Common myeloid progenitor, CD34-positive (primary cell): Measurements from ENCODE around the gene ZFPM1.

Experiments used
- CTCF ChIA-PET: fragments of 350-600 bp; sonication (Branson Sonifier 250); formaldehyde crosslinking; loops from one replicate; lab custom pipeline; 2021; ENCODE audit warnings: antibody characterized with exemption; lab: Charles Lee
- POLR2A ChIA-PET: fragments of 350-600 bp; sonication (Branson Sonifier 250); formaldehyde crosslinking; loops from one replicate; lab custom pipeline; 2021; ENCODE audit warnings: antibody characterized with exemption; lab: Charles Lee
- DNase-seq, 3 donors: peaks; one replicate each; pipeline versions ENCODE4 v3.0.0 to v3.0.0-alpha.2; 2013
- H3K27ac ChIP-seq, 2 experiments: 1 replicate in 1 of 2; 2 replicates in 1 of 2; pipeline ENCODE4 v1.7.0; 2013; ENCODE audit warnings: inconsistent platforms in 2 of 2, low read length in 2 of 2, mild to moderate bottlenecking in 2 of 2, low read depth in 1 of 2, moderate library complexity in 1 of 2; ENCODE audit not compliant: severe bottlenecking in 2 of 2, insufficient read depth in 1 of 2, poor library complexity in 1 of 2
- H3K27me3 ChIP-seq, 5 experiments: replicated peaks in 2 of 5; 1 replicate in 3 of 5; 2 replicates in 2 of 5; pipeline versions ENCODE4 v1.6.1 to v1.7.0; 2013; ENCODE audit warnings: low read length in 4 of 5, mild to moderate bottlenecking in 2 of 5, moderate library complexity in 2 of 5, inconsistent platforms in 1 of 5; ENCODE audit not compliant: insufficient read depth in 5 of 5, control insufficient read depth in 4 of 5
- H3K36me3 ChIP-seq, 4 experiments: 1 replicate in 2 of 4; 2 replicates in 2 of 4; pipeline versions ENCODE4 v1.6.1 to v1.7.0; 2013; ENCODE audit warnings: low read length in 3 of 4, control low read depth in 1 of 4, mild to moderate bottlenecking in 1 of 4; ENCODE audit not compliant: control insufficient read depth in 4 of 4, insufficient read depth in 4 of 4
- H3K4me1 ChIP-seq, 4 experiments: 1 replicate in 3 of 4; 2 replicates in 1 of 4; pipeline versions ENCODE4 v1.6.1 to v1.7.1; 2013; ENCODE audit warnings: low read length in 3 of 4, mild to moderate bottlenecking in 3 of 4, control low read depth in 1 of 4, inconsistent platforms in 1 of 4, moderate library complexity in 1 of 4; ENCODE audit not compliant: control insufficient read depth in 4 of 4, insufficient read depth in 4 of 4; ENCODE audit errors: control extremely low read depth in 1 of 4
- H3K4me3 ChIP-seq, 7 experiments: 1 replicate in 4 of 7; 2 replicates in 3 of 7; pipeline versions ENCODE4 v1.5.1 to v1.7.0; 2013; ENCODE audit warnings: mild to moderate bottlenecking in 7 of 7, low read length in 6 of 7, moderate library complexity in 6 of 7, inconsistent platforms in 2 of 7, low read depth in 2 of 7, control low read depth in 1 of 7; ENCODE audit not compliant: insufficient read depth in 4 of 7, control insufficient read depth in 1 of 7; ENCODE audit errors: extremely low read depth in 1 of 7
- H3K9me3 ChIP-seq, 5 experiments: 1 replicate in 4 of 5; 2 replicates in 1 of 5; pipeline versions ENCODE4 v1.6.1 to v1.7.1; 2013; ENCODE audit warnings: low read length in 4 of 5, mild to moderate bottlenecking in 2 of 5, inconsistent platforms in 1 of 5, low read depth in 1 of 5, moderate library complexity in 1 of 5; ENCODE audit not compliant: control insufficient read depth in 4 of 5, insufficient read depth in 2 of 5; ENCODE audit errors: control extremely low read depth in 1 of 5
- WGBS: methylation state at CpG from one replicate; pipeline ENCODE4 v1.1.5; 2013; ENCODE audit not compliant: insufficient coverage; 5-methylcytosine and 5-hydroxymethylcytosine counted together

Gene ZFPM1

GRCh38 chr16:88417684-88418476 is 35.2 kb upstream of the ZFPM1 start:
- no peak for DNase-seq
- H3K36me3 ChIP-seq: no peaks in the 10 kb centered on the region
- 95% methylated on average over 15 of the region's 17 CpGs for WGBS
- ChIA-PET POLR2A (no interaction called here), CTCF (interaction anchor here (0.6 to 1.4 kb wide), 2 partner anchors 10 to 204 kb away, joined by 4 read pairs; no protein-coding TSS in a partner anchor)
- no peak overlapping the region for H3K27ac ChIP-seq
- no peaks in the 10 kb centered on the region for H3K4me1 ChIP-seq
- H3K27me3 ChIP-seq: peaks cover 0 to 2% (median 0%) of the 10 kb centered on the region in 5 experiments
- H3K9me3 ChIP-seq: no peaks in the 10 kb centered on the region
- no peak overlapping the region for H3K4me3 ChIP-seq

GRCh38 chr16:88418869-88419268 is 34.2 kb upstream of the ZFPM1 start:
- no peak for DNase-seq
- H3K4me1 ChIP-seq: no peaks in the 10 kb centered on the region
- POLR2A ChIA-PET: no interaction called here
- no peaks in the 10 kb centered on the region for H3K9me3 ChIP-seq
- H3K4me3 ChIP-seq: no peak overlapping the region
- no peak overlapping the region for H3K27ac ChIP-seq
- 93% methylated on average over 16 of the region's 18 CpGs for WGBS
- no peaks in the 10 kb centered on the region for H3K36me3 ChIP-seq
- CTCF ChIA-PET: interaction anchor here (1.4 kb wide), 1 partner anchor 9 kb away, joined by 4 read pairs; no protein-coding TSS in a partner anchor
- peaks cover 0 to 4% (median 2%) of the 10 kb centered on the region in 5 experiments for H3K27me3 ChIP-seq

GRCh38 chr16:88419790-88420189 is 33.3 kb upstream of the ZFPM1 start:
- H3K36me3 ChIP-seq: no peaks in the 10 kb centered on the region
- ChIA-PET POLR2A (no interaction called here), CTCF (interaction anchor here (1.4 kb wide), 1 partner anchor 8 kb away, joined by 4 read pairs; no protein-coding TSS in a partner anchor)

GRCh38 chr16:88420496-88420895 is 32.6 kb upstream of the ZFPM1 start:
- no peak overlapping the region for H3K27ac ChIP-seq
- H3K27me3 ChIP-seq: peaks cover 0 to 14% (median 2%) of the 10 kb centered on the region in 5 experiments
- no peaks in the 10 kb centered on the region for H3K9me3 ChIP-seq
- no peaks in the 10 kb centered on the region for H3K36me3 ChIP-seq
- H3K4me1 ChIP-seq: peaks cover 0 to 10% (median 7%) of the 10 kb centered on the region in 4 experiments
- CTCF ChIA-PET: no interaction called here
- POLR2A ChIA-PET: no interaction called here
- DNase-seq: no peak
- WGBS: 87% methylated on average over 10 of the region's 12 CpGs
- no peak overlapping the region for H3K4me3 ChIP-seq

More at GRCh38 chr16:88419790-88420189, 33.3 kb upstream of the ZFPM1 start:
- Histone ChIP-seq H3K27me3 (peaks cover 0 to 12% (median 2%) of the 10 kb centered on the region in 5 experiments), H3K9me3 (no peaks in the 10 kb centered on the region), H3K4me3 (no peak overlapping the region), H3K27ac (no peak overlapping the region), H3K4me1 (peaks cover 0 to 6% (median 3%) of the 10 kb centered on the region in 4 experiments)
- WGBS: 89% methylated on average over 7 of the region's 10 CpGs
- no peak for DNase-seq

- Histone ChIP-seq H3K27ac (no peak overlapping the region), H3K36me3 (no peaks in the 10 kb centered on the region), H3K4me1 (peaks cover 0 to 10% (median 7%) of the 10 kb centered on the region in 4 experiments), H3K9me3 (no peaks in the 10 kb centered on the region), H3K4me3 (no peak overlapping the region), H3K27me3 (peaks cover 0 to 14% (median 2%) of the 10 kb centered on the region in 5 experiments)
- WGBS: 95% methylated on average over 11 of the region's 14 CpGs
- no peak for DNase-seq
- ChIA-PET CTCF (no interaction called here), POLR2A (no interaction called here)
Measured at GRCh38 chr16:88421301-88421700, 31.8 kb upstream of the ZFPM1 start.

GRCh38 chr16:88421871-88422433 is 31.1 kb upstream of the ZFPM1 start:
- Histone ChIP-seq H3K4me1 (peaks cover 0 to 10% (median 7%) of the 10 kb centered on the region in 4 experiments), H3K36me3 (no peaks in the 10 kb centered on the region), H3K27ac (no peak overlapping the region), H3K4me3 (no peak overlapping the region), H3K27me3 (peaks cover 0 to 14% (median 2%) of the 10 kb centered on the region in 5 experiments), H3K9me3 (no peaks in the 10 kb centered on the region)
- CTCF ChIA-PET: no interaction called here
- POLR2A ChIA-PET: no interaction called here
- 70% methylated on average over 4 of the region's 5 CpGs for WGBS
- no peak for DNase-seq
